CD4-positive, alpha-beta memory T cell (primary cell): ENCODE results near the gene KHDC1L. TPM values are rescaled to one million over a fixed set of nuclear protein-coding genes. Genes with fewer than 3 reads are reported as not detected.

Experiments
- CTCF ChIA-PET: fragments of 350-600 bp; sonication (Branson Sonifier 250); formaldehyde crosslinking; loops from one replicate; lab custom pipeline; 2021; ENCODE audit warnings: inconsistent platforms; ENCODE audit not compliant: partially characterized antibody; lab: Charles Lee
- POLR2A ChIA-PET: fragments of 350-600 bp; sonication (Branson Sonifier 250); formaldehyde crosslinking; loops from one replicate; lab custom pipeline; 2021; ENCODE audit not compliant: partially characterized antibody; lab: Charles Lee
- DNase-seq, 5 donors: peaks; one replicate each; pipeline versions ENCODE4 v3.0.0 to v3.0.0-alpha.2; 2020 to 2022; ENCODE audit warnings: mixed read lengths in 1 of 5
- H3K27ac ChIP-seq: one replicate; pipeline ENCODE4 v1.7.0; 2013; ENCODE audit warnings: low read depth, low read length
- H3K27me3 ChIP-seq: 2 replicates; pipeline ENCODE4 v1.7.0; 2013; ENCODE audit warnings: mild to moderate bottlenecking, low read length, moderate library complexity; ENCODE audit not compliant: insufficient read depth
- H3K36me3 ChIP-seq: 2 replicates; pipeline ENCODE4 v1.7.0; 2013; ENCODE audit warnings: mild to moderate bottlenecking, low read length, moderate library complexity; ENCODE audit not compliant: insufficient read depth
- H3K4me1 ChIP-seq: 2 replicates; pipeline ENCODE4 v1.7.0; 2013; ENCODE audit warnings: mild to moderate bottlenecking, low read length, moderate library complexity; ENCODE audit not compliant: insufficient read depth
- H3K4me3 ChIP-seq, 2 donors: one replicate each; pipeline ENCODE4 v1.7.0; 2013; ENCODE audit warnings: low read length in 2 of 2, mild to moderate bottlenecking in 1 of 2
- H3K9me3 ChIP-seq, 2 donors: one replicate each; pipeline ENCODE4 v1.7.0; 2013; ENCODE audit warnings: low read length in 2 of 2, control low read depth in 1 of 2; ENCODE audit not compliant: control insufficient read depth in 1 of 2
- H3K27ac Mint-ChIP-seq, 7 donors: one replicate each; pipeline ENCODE4 v1.8.0; 2020 to 2021; ENCODE audit warnings: mixed read lengths in 7 of 7, mild to moderate bottlenecking in 6 of 7, inconsistent platforms in 3 of 7, moderate library complexity in 3 of 7
- H3K27me3 Mint-ChIP-seq, 2 donors: one replicate each; pipeline ENCODE4 v1.8.0; 2020 to 2021; ENCODE audit warnings: mixed read lengths in 2 of 2
- H3K36me3 Mint-ChIP-seq, 2 donors: one replicate each; pipeline ENCODE4 v1.8.0; 2020 to 2021; ENCODE audit warnings: mixed read lengths in 2 of 2, inconsistent platforms in 1 of 2, mild to moderate bottlenecking in 1 of 2
- H3K4me1 Mint-ChIP-seq, 4 donors: one replicate each; pipeline ENCODE4 v1.8.0; 2020 to 2021; ENCODE audit warnings: mixed read lengths in 4 of 4, mild to moderate bottlenecking in 1 of 4
- H3K4me3 Mint-ChIP-seq, 8 donors: one replicate each; pipeline ENCODE4 v1.8.0; 2020 to 2021; ENCODE audit warnings: mixed read lengths in 8 of 8, mild to moderate bottlenecking in 7 of 8, moderate library complexity in 6 of 8, inconsistent platforms in 3 of 8
- H3K9me3 Mint-ChIP-seq, 8 donors: one replicate each; pipeline ENCODE4 v1.8.0; 2020 to 2021; ENCODE audit warnings: mixed read lengths in 8 of 8, mild to moderate bottlenecking in 5 of 8, inconsistent platforms in 3 of 8, moderate library complexity in 1 of 8
- intact Hi-C: fragments of 100-400 bp; cut with micrococcal nuclease; formaldehyde crosslinking; loops from one replicate; pipeline ENCODE4 v1.15.1; 2023
- polyA plus RNA-seq, 2 donors: library from polyadenylated mRNA; unstranded; fragments of 300-500 nt; fragmentation: Illumina TruSeq; gene quantifications; one replicate each; pipeline ENCODE4 v1.2.3, GENCODE V29; 2021
- total RNA-seq, 2 experiments: library from RNA; stranded (reverse); gene quantifications; one replicate each; pipeline ENCODE4 v1.2.3, GENCODE V29; 2021

Gene KHDC1L
- total and polyA plus RNA-seq, 4 experiments from 2014 or later: not detected

DNA sequence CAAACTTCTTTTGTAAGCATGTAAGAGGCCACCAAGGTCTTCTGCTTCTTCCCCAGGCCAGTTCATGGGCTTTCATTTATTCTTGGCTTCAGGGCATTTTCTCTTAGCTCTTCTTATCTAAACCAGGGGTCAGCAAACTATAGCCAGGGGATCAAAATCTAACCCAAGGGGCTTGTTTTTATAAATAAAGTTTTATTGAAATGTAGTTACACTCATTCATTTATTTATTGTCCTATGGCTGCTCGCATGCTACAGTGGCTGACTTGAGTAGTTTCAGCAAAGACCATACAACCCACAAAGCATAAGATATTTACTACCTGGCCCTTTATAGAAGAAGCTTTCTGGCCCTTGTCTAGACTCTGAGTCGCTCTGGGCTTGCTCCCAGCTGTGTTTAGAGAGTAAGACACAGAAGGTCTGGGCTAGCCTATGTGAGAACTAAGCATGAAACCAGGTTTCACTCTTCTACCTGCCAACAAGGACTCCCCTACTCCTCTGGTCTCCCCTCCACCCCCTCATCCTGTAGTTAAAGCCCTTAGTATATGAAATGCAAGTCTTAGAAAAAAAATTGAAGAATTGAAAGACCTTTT is 43.2 kb downstream of the KHDC1L start:
- intact Hi-C loops: no loop called here

DNA sequence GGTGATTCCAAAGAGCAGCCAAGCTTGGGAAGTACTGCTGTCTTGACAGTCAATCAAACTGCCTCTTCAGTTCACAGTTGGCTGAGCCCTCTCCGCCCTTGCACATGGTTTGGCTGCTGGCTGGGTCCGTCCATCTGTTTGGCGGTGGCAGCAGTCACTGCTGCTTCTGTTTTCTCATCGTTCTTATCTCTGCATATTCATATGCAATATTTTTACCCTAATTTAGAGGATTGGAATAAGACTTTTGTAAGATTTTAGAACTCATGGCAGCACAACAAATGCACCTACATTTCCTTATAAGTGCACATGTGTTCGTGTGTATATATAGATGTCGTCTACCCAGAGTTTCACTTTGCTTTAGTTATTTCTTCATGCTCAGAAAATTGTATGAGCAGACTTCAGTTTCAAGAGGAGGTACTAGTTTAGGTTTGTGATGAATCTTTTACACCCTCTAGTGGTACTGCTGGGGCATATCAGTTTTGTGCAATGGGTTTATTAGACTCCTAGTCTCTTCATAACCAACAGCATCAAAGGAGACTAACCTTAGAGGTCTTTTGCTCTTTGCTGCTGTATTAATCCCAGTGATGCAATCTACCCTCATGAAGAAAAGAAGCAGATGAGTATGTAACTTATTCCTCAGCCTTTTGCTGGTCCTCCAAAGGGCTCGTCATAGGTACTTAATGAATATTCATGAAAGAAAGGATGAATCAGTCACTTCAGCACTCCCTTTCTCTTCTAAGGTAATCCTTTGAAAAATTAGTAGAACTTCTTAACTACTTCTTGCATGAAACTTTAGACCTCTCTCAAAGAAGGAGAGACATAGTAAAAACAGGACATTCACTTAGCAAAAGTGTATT is 44.3 kb downstream of the KHDC1L start:
- peaks cover 2 to 3% of the 10 kb centered on the region in 2 donors for H3K27me3 Mint-ChIP-seq
- peak; percentile 32 to 46 (median 43) for DNase-seq

More for the DNA sequence above, 43.2 kb downstream of the KHDC1L start:
- Histone ChIP-seq H3K9me3 (no peaks in the 10 kb centered on the region), H3K27ac (no peak overlapping the region), H3K27me3 (no peaks in the 10 kb centered on the region), H3K4me1 (no peaks in the 10 kb centered on the region), H3K4me3 (no peak overlapping the region), H3K36me3 (no peaks in the 10 kb centered on the region)
- Mint-ChIP-seq H3K9me3 (no peaks in the 10 kb centered on the region), H3K27me3 (peaks cover 2 to 3% of the 10 kb centered on the region in 2 donors), H3K4me3 (no peak overlapping the region), H3K36me3 (no peaks in the 10 kb centered on the region), H3K4me1 (peaks cover 0 to 5% (median 4%) of the 10 kb centered on the region in 4 donors), H3K27ac (no peak overlapping the region)
- ChIA-PET POLR2A (no interaction called here), CTCF (interaction anchor here (1.3 to 2.2 kb wide), 3 partner anchors 13 to 770 kb away, joined by 4 to 11 read pairs (median 6); no protein-coding TSS in a partner anchor)
- no peak for DNase-seq

DNA sequence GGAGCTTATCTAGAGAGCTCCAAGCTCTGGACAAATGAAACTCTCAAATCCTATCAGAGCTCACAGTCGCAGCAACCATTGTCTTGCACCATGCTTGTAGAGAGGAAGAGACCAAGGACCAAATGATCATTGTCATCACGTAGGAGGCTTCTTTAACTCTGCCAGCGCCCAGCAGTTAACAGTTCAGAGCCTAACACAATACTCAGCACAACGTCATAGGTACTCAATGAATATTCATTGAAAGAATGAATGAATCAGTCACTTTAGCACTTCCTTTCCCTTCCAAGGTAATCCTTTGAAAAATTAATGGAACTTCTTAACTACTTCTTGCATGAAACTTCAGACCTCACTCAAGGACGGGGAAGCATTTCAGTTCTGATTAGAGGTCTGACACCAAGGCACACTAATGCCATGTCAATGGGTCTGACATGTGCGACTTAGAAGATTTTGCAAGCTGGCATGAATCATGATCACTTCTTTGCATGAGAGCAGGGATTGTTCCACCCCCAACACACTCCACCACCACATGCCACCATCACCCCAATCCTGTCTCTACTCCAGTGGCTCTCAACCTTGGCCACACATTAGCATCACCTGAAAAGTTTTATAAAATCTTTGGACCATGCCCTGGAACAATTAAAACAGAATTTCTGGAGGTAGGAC is 45.1 kb downstream of the KHDC1L start:
- intact Hi-C loops: no loop called here
- Mint-ChIP-seq H3K4me3 (peak overlapping the region in 1 of 8 donors; percentile 45), H3K27me3 (peaks cover 2 to 3% of the 10 kb centered on the region in 2 donors), H3K4me1 (peaks cover 0 to 5% (median 4%) of the 10 kb centered on the region in 4 donors), H3K27ac (no peak overlapping the region), H3K9me3 (no peaks in the 10 kb centered on the region), H3K36me3 (no peaks in the 10 kb centered on the region)
- CTCF ChIA-PET: interaction anchor here (0.7 to 2.2 kb wide), 4 partner anchors 8 to 769 kb away, joined by 4 to 6 read pairs (median 4); no protein-coding TSS in a partner anchor
- POLR2A ChIA-PET: interaction anchor here (0.6 kb wide), 1 partner anchor 272 kb away, joined by 3 read pairs; the partner anchor contains the start of gene CGAS
- H3K27ac ChIP-seq: no peak overlapping the region
- no peaks in the 10 kb centered on the region for H3K9me3 ChIP-seq
- no peak for DNase-seq
- no peak overlapping the region for H3K4me3 ChIP-seq
- H3K27me3 ChIP-seq: no peaks in the 10 kb centered on the region
- H3K4me1 ChIP-seq: no peaks in the 10 kb centered on the region
- no peaks in the 10 kb centered on the region for H3K36me3 ChIP-seq

More for the DNA sequence above, 44.3 kb downstream of the KHDC1L start:
- Histone ChIP-seq H3K4me3 (no peak overlapping the region), H3K36me3 (no peaks in the 10 kb centered on the region), H3K4me1 (no peaks in the 10 kb centered on the region), H3K27me3 (no peaks in the 10 kb centered on the region), H3K27ac (no peak overlapping the region), H3K9me3 (no peaks in the 10 kb centered on the region)
- H3K4me3 Mint-ChIP-seq: peak overlapping the region in 7 of 8 donors; percentile 0 to 61 (median 45)
- no peaks in the 10 kb centered on the region for H3K9me3 Mint-ChIP-seq
- intact Hi-C loops: loop anchor here (1.0 kb wide), 4 partner anchors 51 to 769 kb away; no protein-coding TSS in a partner anchor
- peaks cover 0 to 5% (median 4%) of the 10 kb centered on the region in 4 donors for H3K4me1 Mint-ChIP-seq
- POLR2A ChIA-PET: interaction anchor here (0.6 kb wide), 1 partner anchor 271 kb away, joined by 3 read pairs; the partner anchor contains the start of gene CGAS
- no peak overlapping the region for H3K27ac Mint-ChIP-seq
- no peaks in the 10 kb centered on the region for H3K36me3 Mint-ChIP-seq
- CTCF ChIA-PET: interaction anchor here (0.7 to 2.2 kb wide), 5 partner anchors 9 to 770 kb away, joined by 4 to 11 read pairs (median 5); no protein-coding TSS in a partner anchor

DNA sequence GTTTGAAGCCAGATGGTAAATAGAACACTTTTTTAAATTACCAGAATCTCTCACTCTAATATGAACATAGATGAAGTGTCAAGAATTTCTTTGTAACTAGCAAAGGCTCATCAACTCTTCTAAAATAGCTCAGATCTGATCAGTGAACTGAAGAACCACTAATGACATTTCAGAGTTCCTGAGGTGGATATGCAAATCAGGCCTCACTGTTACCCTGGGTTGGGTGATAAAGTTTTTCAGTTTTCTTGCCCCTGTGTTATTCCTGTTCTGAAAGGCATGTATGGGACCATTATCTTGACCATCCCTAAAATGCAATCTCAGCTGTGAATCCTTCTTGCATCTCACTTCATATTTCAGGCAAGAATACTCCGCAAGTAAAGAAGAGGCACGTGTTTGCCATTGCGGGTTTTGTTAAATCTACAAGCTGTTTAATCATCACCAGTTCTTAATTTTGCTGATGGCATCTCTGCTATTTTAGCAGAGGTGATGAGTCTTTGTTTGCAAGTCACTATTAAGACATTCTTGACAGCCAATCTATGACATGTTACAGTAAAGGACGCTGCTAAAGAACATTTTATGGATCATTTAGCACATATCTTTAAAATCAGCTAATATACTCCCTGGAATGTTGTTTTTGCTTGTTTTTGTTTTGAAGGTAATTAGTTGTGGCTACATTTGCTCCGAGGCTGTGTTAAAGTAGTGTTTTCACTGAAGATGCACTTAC is 47.9 kb downstream of the KHDC1L start:
- H3K36me3 ChIP-seq: no peaks in the 10 kb centered on the region
- H3K9me3 Mint-ChIP-seq: no peaks in the 10 kb centered on the region
- H3K4me1 ChIP-seq: no peaks in the 10 kb centered on the region
- no peaks in the 10 kb centered on the region for H3K27me3 ChIP-seq
- no peak for DNase-seq
- POLR2A ChIA-PET: no interaction called here
- H3K27me3 Mint-ChIP-seq: no peaks in the 10 kb centered on the region
- no peaks in the 10 kb centered on the region for H3K36me3 Mint-ChIP-seq
- H3K4me3 Mint-ChIP-seq: no peak overlapping the region
- intact Hi-C loops: no loop called here
- H3K9me3 ChIP-seq: no peaks in the 10 kb centered on the region
- H3K4me3 ChIP-seq: no peak overlapping the region
- no peak overlapping the region for H3K27ac Mint-ChIP-seq
- CTCF ChIA-PET: interaction anchor here (0.8 to 1.0 kb wide), 2 partner anchors 8 to 766 kb away, joined by 3 read pairs; no protein-coding TSS in a partner anchor
- H3K27ac ChIP-seq: no peak overlapping the region
- peaks cover 0 to 5% (median 4%) of the 10 kb centered on the region in 4 donors for H3K4me1 Mint-ChIP-seq

DNA sequence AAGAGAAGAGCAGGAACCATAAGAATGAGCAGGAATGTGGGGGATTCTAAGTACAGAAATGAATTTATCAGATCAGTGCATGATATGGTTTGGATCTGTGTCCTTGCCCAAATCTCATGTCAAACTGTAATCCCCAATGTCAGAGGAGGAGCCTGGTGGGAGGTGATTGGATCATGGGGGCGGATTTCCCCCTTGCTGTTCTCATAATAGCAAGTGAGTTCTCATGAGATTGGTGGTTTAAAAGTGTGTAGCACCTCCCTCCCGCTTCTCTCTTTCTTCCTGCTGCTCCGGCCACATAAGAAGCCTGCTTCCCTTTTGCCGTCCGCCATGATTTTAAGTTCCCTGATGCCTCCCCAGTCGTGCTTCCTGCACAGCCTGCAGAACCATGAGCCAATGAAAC is 49.2 kb downstream of the KHDC1L start:
- no peak overlapping the region for H3K27ac Mint-ChIP-seq
- CTCF ChIA-PET: interaction anchor here (1.0 kb wide), 1 partner anchor 16 kb away, joined by 3 read pairs; no protein-coding TSS in a partner anchor
- intact Hi-C loops: no loop called here
- POLR2A ChIA-PET: no interaction called here
- H3K36me3 ChIP-seq: no peaks in the 10 kb centered on the region
- H3K36me3 Mint-ChIP-seq: no peaks in the 10 kb centered on the region
- no peaks in the 10 kb centered on the region for H3K27me3 Mint-ChIP-seq
- H3K27ac ChIP-seq: no peak overlapping the region
- H3K4me1 ChIP-seq: no peaks in the 10 kb centered on the region
- no peaks in the 10 kb centered on the region for H3K9me3 ChIP-seq
- H3K27me3 ChIP-seq: no peaks in the 10 kb centered on the region
- no peak for DNase-seq
- no peak overlapping the region for H3K4me3 Mint-ChIP-seq
- H3K4me1 Mint-ChIP-seq: peaks cover 0 to 5% (median 4%) of the 10 kb centered on the region in 4 donors
- H3K9me3 Mint-ChIP-seq: no peaks in the 10 kb centered on the region
- no peak overlapping the region for H3K4me3 ChIP-seq

DNA sequence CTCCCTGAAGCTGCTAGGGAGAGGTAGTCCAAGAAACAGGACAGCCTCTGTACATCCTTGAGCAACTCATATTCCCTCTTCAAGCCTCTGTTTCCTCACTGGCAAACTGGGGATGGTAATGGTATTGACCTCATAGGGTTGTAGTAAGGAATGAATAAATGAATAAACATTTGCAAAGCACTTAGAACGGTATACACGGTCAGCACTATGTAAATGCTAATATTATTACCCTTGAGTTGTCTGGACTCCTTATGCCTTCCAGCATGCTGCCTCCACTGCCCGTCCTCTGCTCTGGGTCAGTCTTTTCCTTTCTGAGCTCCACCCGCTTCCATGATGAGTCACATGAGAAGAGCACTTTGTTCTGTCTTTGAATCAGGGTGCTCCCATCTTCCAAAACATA is 50.6 kb downstream of the KHDC1L start:
- no peaks in the 10 kb centered on the region for H3K36me3 ChIP-seq
- no peaks in the 10 kb centered on the region for H3K4me1 Mint-ChIP-seq
- H3K9me3 Mint-ChIP-seq: no peaks in the 10 kb centered on the region
- no peak overlapping the region for H3K27ac ChIP-seq
- no peaks in the 10 kb centered on the region for H3K36me3 Mint-ChIP-seq
- H3K27me3 ChIP-seq: no peaks in the 10 kb centered on the region
- H3K27me3 Mint-ChIP-seq: no peaks in the 10 kb centered on the region
- H3K4me3 ChIP-seq: no peak overlapping the region
- DNase-seq: no peak
- H3K4me3 Mint-ChIP-seq: no peak overlapping the region
- no peak overlapping the region for H3K27ac Mint-ChIP-seq
- H3K9me3 ChIP-seq: no peaks in the 10 kb centered on the region
- intact Hi-C loops: no loop called here
- CTCF ChIA-PET: no interaction called here
- no peaks in the 10 kb centered on the region for H3K4me1 ChIP-seq
- POLR2A ChIA-PET: no interaction called here
